HG03571 (cell line): Measurements from ENCODE around the gene SUCNR1.
"Not testable (repeated sequence)": the region's sequence is repeated elsewhere in the genome, so short reads cannot be mapped to it uniquely, and the experiment has no call there.

Source experiments
- ATAC-seq: cut with Tn5 transposase; IDR thresholded peaks from one replicate; pipeline ENCODE4 v1.9.1; 2021; ENCODE audit not compliant: unreplicated experiment

Gene SUCNR1, protein sequence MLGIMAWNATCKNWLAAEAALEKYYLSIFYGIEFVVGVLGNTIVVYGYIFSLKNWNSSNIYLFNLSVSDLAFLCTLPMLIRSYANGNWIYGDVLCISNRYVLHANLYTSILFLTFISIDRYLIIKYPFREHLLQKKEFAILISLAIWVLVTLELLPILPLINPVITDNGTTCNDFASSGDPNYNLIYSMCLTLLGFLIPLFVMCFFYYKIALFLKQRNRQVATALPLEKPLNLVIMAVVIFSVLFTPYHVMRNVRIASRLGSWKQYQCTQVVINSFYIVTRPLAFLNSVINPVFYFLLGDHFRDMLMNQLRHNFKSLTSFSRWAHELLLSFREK

DNA sequence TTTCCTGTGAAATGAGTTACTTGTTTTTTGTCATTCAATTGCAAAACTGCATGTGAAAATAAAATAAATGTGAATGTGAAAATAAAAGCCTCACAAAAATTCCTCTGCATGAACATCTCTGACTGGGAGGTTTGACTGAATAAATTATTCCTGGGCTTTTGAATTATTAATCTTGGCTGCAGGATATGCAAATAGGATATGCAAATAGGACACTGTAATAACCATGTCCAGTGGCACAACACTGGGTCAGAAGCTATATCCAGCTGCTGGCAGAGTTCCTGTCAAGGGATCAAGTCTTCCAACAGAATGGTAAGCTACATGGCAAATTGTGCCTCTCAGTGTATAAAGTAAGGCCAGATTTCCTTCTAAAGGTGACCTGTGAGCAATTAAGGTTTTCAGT, at the start of gene SUCNR1:
TSS of gene SUCNR1 (plus strand) at position 246 of the 400 bp plus-strand sequence. CDS start 6,250 bp downstream, outside the sequence.
- no peak for ATAC-seq

DNA sequence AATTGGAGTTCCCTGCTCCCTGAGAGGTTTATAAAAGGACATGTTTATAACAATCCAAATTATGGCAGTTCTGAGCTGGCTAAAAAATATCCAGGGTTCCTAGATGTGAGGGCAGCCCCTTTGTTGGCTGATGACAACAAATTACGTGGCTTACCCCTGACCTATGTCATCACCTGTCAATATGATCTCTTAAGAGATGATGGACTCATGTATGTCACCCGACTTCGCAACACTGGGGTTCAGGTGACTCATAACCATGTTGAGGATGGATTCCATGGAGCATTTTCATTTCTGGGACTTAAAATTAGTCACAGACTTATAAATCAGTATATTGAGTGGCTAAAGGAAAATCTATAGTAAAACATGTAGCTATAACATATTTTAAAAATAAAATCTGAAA, 45.6 kb upstream of the SUCNR1 start:
- no peak for ATAC-seq

DNA sequence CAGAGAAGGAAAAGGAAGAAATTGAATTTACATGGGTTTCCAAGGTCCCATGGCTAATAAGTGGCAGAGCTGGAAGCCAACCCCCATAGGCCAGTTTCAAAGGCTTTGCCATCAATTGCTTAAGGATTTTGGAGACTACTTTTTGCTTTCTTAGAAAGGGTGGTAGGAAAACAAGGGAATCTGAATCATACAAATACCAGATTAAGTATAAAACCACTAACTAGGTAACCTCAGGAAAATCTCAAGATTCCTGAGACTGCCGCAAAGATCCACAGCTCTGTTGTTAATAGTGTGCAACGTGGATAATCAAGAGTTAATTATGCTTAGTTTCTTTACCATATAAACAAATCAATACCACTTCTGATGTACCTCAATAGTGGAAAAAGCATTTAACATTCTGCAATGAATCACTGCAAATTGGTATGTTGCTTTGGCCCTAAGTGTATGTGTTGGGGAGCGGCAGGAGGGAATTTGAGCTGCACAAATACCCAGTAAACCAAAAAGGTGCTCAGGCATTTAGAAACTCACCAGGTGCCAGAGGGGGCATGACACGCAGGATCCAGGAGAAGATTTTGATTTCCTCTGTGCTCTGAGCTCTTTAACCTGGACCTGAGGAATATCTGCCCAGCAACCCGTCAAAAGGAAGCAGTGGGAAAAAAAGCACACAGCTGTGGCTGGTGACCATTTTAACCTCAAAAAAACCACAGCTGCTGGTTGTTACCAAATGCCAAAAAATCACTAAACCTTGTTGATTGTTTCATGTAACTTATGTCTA, 37.5 kb upstream of the SUCNR1 start:
- no peak for ATAC-seq

DNA sequence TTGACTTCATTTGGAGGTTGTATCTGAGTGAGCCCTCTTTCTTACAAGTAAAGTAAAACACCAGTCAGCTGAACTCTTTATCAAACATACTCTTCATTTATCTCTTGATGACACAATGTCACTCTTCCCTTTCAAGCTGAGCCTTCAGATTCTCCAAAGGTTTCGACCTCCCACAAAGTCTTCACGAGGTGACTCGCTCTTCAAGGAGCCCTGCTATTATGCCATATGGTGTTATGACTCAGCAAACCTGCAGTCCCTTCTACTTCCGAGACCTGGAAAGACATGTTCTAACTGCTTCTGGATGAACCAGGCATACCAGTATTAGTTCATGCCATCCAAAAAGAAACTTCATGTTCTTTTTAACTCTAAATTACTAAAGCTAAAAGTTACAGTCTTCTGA, 36.4 kb upstream of the SUCNR1 start:
- ATAC-seq, result no peak

DNA sequence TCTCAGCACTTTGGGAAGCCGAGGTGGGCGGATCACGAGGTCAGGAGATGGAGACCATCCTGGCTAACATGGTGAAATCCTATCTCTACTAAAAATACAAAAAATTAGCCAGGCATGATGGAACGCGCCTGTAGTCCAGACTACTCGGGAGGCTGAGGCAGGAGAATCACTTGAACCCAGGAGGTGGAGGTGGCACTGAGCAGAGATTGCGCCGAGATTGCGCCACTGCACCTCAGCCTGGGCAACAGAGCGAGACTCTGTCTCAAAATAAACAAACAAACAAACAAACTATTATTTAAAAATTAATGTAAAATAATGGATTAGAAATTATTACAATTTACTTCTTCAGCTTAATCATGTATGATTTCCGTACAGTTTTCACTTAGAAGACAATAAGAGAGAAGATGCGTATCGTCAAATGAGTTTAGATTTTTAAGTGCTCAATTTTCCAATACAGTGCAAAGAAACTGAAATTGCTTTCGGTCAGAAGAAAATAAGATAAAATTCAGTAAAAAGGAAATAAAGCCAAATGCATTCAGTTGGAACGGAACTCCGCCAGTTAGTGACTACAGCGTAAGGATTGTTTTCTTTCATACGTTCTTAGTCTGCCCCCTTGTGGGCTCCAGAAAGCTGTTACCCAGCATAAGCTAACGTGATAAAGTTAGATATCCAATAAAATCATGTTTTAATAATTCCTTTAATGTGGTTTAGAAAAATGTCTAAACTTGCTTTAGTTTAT, 34.7 kb upstream of the SUCNR1 start:
- peak; percentile 63 for ATAC-seq

DNA sequence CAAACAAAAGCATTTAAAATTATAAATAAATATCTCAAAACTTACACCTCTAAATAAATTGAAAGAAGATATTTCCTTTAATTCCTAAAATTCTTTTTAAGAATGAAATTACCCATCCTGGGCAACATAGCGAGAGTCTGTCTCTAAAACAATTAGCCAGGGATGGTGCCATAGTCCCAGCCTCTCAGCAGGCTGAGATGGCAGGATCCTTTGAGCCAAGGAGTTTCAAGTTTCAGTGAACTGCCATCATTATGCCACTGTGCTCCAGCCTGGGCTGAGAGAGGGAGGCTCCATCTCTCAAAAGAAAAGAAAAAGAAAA, 34.2 kb upstream of the SUCNR1 start:
- ATAC-seq, result no peak

DNA sequence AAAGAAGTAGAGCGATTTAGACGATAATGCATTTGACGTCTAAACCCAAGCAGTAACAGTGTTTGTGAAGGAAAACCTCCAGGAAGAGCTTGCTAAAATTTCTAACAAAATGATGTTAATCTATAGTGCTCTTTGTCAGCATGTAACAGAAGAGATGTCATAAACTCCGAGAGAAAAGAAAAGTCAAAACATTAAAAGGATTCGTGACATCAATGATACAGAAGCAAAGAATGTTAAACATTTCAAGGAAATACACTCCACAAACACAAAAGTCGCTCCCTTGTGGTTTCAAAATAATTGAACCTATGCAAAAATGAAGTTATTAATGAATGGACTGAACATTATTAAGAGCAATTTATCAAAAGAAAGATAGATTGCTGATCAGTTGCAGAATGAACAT, 31.6 kb upstream of the SUCNR1 start:
- no peak for ATAC-seq

DNA sequence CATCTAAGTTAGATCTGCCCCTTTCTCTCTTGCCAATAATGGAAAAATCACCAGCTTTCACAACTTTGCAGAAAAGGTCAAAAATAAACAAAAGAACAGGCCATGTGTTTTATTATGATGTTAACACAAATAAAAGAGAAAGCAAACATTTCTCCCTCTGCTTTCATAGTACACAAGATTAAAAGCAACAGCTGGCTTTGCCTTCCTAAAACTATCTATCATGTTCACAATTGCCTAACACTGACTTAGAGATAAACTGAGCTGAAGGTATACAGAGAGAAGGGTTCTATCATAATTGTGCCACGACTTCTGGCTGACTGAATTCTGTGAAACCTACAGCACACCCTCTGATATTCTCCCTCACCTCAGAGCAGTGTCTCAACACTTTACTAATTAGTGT, 30.2 kb upstream of the SUCNR1 start:
- no peak for ATAC-seq

DNA sequence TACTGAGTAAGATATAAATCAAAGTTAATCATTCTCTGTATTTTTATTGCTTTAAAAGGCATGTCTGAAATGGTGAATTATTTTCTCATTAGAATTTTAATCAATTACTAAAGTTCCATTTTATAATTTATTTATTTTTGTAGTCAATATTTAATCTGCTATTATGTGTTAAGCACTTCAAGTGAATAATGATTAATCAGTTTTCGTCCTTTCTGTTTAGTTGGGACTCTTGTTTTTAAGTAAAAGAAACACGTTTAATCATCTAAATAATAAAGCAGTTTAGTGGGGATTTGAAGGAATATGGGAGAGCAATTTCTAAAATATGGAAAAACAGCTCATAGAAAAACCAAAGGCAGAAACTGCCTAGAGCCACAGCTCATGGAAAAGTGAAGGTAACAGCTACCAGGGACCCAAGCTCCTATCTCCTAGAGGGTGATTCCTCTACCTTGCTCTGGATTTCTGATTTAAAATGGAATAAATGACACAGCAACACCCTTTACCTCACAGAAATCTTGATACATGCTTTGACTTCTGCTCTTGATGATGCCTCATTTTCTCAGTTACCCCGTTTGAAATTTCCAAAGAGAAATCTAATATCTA, 28.0 kb upstream of the SUCNR1 start:
- no peak for ATAC-seq

DNA sequence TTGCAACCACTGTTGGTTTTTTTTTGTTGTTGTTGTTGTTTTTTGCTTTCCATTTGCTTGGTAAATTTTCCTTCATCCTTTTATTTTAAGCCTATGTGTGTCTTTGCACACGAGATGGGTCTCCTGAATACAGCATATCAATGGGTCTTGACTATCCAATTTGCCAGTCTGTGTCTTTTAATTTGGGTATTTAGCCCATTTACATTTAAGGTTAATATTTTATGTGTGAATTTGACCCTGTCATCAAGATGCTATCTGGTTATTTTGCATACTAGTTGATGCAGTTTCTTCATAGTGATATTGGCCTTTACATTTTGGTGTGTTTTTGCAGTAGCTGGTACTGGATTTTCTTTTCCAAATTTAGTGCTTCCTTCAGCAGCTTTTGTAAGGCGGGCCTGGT, 23.4 kb upstream of the SUCNR1 start:
- not testable (repeated sequence) for ATAC-seq

DNA sequence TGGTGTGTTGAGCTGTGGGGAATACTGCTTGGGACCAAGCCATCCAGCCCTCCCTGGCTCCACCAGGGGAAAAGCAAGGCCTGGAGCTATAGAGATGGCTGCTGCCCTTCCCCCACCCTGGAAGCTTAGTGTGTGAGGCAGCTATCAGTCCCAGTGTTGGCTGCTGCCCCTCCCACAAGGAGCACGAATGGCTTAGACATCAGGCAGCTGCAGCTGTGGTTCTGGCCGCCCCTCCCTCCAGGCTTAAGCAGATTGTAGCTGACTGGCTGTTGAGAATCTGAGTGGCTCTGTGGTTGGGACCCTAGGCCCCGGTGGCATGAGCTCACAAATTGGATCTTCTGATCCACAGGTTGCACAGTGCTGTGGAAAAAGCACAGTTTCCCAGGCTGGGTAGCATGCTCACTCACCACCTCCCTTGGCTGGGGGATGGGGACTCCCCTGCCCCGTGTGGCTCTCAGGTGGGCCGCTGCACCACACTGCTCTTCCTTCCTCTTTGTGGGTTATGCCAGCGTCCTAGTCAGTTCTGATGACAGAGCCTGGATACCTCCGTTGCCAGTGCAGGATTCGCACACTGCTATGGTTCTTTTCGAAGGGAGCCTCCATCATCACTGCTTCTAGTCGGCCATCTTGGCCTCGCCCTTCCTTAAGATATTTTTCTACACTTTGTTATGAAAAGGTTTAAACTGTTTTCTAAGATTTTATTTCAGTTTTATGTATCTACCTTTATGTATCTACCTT, 21.2 kb upstream of the SUCNR1 start:
- no peak for ATAC-seq

DNA sequence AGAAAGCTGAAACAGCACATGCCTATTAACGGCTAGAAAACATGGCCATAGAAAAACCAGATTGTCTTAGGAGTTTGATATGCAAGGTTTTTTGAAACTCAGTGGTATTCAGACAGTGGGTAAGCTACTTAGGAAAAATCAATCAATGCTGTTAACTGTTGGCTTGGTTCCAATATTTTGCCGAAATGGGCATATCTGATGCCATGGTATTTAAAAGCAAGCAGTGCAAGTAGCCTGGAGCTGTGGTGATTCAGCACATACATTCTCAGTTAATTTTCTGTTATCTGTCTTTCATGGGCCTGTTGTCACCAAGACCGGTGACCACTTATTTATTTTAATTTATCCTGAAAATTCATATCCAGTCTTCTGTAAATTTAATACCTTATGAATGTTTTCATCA, 17.3 kb upstream of the SUCNR1 start:
- ATAC-seq, result no peak

DNA sequence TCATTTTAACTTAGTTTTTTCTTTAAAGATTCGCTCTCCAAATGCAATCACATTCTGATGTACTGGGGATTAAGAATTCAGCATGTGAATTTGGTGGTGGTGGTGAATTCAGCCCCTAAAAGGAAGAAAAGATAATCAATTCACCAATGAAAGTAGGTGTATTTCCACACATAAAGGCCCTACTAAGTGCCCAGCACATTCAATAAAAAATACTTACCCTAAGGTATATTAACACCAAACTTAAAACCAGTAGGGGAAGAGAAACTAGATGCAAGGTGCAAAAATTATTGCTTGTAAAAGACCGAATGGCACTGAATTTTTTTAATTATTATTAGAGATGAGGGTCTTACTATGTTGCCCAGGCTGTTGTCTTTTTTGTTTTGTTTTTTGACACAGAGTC, 16.8 kb upstream of the SUCNR1 start:
- no peak for ATAC-seq

DNA sequence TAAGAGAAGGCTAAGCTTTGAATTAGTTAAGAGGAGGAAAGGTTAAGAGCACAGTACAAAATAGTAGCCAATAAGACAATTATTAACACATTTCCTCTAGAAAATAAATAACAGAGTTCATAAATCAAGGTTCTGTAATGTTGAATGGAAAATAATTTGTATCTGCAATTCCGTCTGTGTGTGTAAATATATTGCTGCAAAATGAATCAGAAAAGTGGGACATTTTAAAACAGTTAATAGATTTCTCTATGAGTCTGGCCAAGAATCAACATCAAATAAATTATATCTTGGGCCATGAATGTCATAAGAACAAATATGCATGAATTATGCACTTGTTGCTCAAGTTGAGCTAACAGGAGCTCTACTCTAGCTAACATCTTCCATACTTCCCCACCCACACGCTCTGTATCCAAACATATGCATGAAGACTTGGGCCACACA, 14.2 kb upstream of the SUCNR1 start:
- ATAC-seq, result no peak

DNA sequence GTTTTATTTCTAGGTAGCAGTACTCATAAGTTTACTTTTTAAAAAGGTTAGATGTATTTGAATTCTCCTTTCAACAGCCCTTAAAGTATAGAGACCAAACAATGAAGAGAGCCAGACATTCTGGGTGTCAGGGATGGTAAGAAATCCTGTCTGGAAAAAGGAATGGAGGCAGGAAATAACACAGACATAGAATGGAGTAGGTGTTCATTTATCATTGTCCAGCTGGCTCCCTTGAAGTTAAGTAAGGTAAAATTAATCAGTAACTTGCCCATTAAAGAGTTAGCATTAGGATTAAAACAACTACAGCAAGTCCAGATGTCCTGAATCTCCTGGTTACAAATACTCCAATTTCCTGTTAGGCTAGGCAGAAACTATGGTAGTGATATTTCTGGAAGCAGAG, 13.5 kb upstream of the SUCNR1 start:
- ATAC-seq, result no peak

DNA sequence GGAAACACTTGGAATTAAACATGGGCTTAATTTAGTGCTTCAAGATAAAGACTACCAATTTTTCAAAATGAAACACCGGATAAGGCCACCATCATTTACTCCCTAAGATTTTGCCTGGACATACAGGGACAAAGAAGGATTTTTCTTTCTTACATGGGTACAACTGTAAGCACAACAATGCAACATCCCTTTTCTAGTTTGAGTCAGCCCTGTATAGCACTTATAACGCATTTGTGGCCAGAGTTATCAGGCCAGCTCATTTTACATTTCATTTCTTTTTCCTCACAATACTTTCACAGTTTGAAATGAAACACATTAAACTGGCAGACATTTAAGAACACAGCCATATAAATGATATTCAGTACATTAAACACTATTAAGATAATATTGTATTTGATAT, 9.8 kb upstream of the SUCNR1 start:
- no peak for ATAC-seq

DNA sequence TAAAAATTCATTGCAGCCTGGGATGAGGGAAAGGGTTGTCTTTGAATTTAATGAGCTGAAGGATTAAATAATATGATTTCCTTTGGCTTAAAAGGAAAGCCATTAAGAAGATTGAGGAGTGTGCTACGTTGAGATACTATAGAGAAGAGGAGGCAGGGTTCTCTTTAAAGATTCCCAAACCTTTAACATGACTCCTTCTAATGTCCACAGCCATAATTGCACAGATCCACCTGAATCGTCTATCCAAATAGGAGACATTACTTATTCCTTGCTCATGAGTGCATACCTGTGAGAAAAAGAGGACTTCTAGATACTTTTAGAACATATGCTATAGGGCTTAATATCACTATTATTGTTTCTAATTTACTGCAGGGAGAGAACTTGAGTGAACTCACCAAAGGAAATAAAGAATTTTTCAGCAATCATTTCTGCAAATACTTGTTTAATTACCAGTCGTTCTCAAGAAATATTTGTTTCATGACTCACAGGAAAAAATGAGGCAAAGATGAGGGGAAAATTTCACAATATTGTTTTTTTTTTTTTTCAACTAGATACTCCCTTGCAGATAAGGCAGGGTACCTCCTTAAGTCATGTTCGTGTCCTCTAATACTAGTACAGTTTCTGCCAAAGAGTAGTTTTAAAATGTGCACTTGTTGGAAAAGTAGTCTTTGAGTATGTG, 8.9 kb upstream of the SUCNR1 start:
- ATAC-seq, result no peak

DNA sequence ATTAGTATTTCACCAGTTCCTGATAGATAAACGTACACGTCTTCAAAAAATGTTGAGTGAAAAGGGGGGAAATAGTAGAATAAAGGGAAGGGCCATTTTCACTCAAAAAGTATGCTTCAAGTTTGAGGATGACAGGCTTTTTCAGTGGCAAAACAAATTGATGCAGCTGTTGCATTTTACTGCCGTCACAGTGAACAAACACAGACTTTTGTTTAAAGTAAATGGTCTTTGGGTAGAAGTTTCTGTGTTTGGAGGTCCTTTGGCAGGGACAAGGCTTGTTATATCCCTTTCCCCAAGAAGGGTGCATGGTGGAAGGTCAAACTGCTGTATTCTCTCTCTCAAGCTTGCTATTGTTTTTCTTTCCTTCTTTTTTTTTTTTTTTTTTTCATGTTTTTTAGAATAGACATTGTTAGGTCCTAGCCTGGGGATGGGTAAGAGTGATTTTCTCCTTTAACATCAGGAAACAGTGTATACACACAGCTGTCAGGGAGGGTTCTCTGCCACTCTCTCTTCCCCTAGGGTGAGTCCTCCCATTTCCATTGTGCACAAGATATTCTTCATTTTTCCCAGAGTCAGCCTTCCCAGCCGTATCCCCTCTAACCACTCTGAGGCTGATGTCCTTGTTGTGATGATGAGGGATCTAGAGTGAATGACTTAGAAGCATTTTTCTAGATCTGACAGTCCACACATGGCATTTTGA, 6.6 kb upstream of the SUCNR1 start:
- ATAC-seq, result no peak

DNA sequence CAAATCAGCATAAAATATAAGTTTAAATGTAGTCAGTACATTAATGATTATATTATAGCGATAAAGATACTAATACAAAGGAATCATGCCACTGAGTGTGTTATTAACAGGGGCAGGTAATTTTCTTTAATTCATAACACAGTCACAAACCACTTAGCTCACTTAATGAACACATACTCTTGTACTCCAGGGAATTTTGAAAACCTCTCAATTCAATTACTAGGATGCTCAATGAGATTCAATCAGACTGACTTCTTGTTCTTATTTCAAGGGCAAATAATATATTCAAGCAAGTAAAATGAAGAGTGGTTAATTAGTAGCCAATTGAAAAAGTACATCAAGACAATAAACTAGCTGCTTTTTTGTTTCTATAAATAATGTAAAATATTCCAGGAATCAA, 5.8 kb upstream of the SUCNR1 start:
- ATAC-seq, result no peak

DNA sequence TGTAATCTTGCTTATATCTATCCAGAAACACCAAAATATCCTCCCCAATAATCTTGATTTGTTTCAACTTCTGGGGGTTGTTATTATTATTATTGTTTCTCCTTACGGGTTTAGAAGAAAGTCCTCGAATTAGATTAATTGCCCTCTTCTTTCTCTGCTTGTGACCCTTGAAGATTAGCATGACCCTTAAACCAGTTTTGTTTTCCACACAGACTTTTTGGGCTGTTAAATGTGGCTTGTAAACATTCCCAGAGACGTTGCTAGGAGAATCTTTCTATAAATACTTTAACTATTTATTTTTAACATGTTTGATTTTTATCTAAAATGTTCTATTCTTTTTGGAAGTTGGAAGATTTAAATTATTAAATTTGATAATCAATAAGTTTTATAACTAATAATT, 4.3 kb upstream of the SUCNR1 start:
- no peak for ATAC-seq
